NCI-H526 treated with DMSO at 0.1 percent for 48 hours (cell line): ENCODE results near the gene SRSF4.
"Not testable (repeated sequence)": the region's sequence is repeated elsewhere in the genome, so short reads cannot be mapped to it uniquely, and the experiment has no call there.

Experiments used
- DNase-seq: peaks from one replicate; lab custom pipeline; 2025; lab: John Stamatoyannopoulos, UW

The SRSF4 gene

DNA sequence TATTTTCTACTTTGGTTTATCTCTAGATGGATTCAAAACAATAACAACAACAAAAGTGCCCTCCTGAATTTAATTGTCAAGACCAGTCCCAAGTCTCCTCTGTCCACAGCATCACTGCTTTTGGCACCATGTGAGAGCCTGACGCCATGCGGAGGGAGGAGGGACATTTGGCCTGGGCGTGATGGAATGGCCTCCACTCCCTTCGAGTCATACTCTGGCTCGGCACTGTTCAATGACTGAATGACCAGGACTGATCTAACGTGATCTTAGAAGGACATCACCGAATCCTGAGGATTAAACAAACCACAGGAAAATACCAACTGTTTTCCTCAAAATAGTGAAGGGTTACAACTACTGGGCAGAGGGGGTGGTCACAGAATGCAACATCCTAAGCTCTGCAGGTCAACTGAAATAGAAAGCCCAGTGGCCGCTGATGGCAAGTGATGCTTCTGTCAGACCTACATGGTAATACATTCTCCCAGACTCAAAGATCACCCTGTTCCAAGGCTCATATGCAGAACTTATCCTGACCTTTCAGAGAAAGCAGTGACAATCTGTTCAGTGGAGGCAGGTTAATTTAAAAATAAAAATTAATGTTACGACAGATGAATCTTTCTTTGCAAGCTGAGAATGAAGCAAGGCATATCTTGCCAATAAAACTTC, 19.1 kb downstream of the SRSF4 start:
- no peak for DNase-seq

DNA sequence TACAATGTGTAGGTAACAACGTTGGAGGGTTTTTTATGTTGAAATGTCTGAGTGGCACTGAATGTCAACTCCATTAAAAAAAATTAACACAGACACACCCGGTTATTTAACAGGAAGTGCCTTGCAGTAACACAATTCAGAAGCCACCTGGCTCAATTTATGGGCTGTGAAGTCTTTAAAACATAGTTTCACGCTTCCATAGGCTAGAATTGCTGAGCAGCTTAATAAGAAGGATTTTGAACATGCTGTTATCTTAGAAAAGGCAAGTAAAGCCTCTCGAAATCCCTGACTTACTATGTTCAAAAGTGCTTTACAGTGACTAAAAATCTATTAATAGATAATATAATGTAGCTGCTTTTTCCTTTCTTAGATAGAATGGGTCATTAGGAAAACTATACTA, 19.7 kb downstream of the SRSF4 start:
- no peak for DNase-seq

DNA sequence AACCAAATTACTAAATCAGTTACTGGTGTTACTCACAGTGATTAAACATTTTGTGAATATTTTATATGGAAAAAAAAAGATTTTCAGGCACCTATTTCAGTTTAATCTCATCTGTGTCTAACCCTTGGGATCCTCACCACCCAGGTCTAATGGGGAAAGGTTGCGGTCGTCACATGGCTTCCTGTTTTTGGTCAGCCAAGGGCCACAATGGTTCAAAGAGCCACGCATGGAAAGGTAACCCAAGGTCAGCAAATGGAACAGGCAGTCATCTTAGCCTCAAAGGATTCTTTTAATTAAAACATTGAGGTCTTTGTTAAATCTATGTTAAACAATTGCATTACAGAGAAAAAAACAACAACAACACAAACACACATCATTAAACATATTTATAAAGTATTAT, 21.9 kb downstream of the SRSF4 start:
- no peak for DNase-seq

GRCh38 chr1:29157269-29157601, 24.5 kb downstream of the SRSF4 start:
- DNase-seq = no peak

DNA sequence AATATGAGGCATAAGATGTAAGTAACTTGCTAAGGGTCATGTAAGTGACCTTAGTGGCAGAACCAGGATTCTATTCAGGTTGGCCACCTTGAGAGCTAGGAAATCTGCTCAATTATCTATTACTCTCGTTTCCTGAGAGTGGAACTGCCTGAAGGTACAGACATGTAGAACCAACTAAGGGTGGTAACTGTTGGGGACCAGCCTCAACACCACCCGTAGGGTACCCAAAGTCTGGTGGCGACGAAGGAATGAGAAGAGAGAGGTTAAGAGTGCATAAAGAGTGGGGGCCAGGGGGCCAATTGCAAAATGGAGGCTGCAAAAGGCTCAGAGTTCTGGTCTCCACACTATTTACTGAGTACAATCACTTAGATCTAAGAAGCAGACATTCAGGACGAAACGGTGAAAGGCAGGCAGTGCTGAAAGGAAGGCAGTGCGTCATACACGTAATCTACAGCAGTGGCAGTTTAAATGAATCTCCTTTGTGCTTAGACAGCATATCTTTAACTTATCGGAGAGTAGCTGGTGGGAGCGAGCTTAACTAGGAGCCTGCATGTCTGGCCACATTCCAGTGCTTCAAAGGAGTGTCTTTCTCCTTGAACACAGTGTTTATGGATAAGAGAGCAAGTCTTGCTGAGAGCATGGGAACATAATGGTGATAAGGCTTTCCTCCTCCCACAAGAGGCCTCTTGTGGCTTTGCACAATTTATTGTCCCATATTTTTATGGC, 25.0 kb downstream of the SRSF4 start:
- DNase-seq = no peak

GRCh38 chr1:29152046-29152805, 29.5 kb downstream of the SRSF4 start:
- no peak for DNase-seq

DNA sequence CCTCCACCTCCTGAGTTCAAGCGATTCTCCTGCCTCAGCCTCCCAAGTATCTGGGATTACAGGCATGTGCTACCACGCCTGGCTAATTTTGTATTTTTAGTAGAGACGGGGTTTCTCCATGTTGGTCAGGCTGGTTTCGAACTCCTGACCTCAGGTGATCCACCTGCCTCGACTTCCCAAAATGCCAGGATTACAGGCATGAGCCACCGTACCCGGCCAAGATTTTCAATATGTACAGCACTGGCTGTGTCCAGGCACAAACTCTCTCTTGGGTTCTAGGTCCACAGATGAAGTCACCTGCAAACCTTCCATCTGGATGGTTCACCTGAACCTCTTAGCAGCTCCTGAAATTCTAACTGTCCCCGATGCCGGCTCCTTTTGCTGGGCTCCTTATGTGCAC, 31.4 kb downstream of the SRSF4 start:
- not testable (repeated sequence) for DNase-seq

- no peak for DNase-seq
These were observed 32.8 kb downstream of the SRSF4 start for GRCh38 chr1:29148656-29149491.

DNA sequence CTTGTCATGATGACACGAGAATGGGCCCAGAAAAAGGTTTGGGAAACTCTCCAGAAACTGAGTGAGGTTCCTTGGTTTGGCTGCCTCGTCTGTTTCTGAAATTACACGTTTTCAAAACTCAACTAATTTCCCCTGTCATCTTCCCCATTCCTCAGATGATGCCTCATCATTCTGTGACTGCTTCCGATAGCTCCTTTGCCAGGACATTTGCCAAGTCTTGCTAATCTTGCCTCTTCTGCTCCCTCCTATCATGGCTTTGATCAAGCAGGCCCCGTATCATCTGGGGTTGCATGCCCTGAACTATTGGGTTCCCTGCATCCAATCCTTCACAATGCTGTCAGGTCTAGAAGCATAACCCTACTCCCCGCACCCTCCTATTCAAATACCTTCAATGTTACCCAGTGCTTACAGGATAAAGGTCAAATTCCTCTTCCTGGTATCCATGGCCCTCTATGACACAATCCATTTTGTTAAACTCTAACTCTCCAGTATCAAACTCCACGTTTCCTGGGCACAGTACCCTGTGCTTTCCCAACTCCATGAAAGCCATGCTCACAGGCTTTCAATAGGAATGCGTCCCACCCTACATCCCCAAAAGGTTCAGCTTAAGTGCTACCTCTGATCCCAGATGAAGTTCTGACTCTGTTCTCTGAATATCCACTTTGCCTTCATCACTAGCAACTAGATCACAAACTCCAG, 35.8 kb downstream of the SRSF4 start:
- DNase-seq = no peak

GRCh38 chr1:29144178-29144577, 37.5 kb downstream of the SRSF4 start:
- DNase-seq = no peak

GRCh38 chr1:29142714-29143113, 39.0 kb downstream of the SRSF4 start:
- no peak for DNase-seq

DNA sequence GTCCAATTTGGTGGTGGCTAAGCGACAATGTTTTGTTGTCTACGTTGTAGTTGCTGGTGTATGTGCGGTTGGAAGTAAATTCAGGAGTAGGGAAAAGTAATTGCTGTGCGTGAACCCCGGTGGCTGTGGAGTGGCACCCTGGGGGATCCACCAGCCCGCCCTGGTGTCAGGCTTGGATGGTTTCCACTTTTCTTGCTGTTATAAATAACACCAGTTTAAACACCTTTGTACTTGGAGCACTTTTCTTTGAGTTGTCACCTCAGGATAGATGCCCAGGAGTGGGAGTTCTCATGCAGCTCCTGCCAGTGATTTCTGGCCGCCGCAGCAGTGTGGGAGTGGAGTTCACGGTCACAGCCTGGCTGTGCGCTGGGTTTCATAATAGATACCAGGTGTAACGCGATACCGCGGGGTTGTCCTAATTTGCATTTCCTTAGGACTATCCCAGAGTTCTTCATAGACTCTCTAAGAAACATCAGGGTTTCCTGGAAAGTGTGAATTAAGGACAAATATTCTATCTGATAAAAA, 45.2 kb downstream of the SRSF4 start:
- no peak for DNase-seq

DNA sequence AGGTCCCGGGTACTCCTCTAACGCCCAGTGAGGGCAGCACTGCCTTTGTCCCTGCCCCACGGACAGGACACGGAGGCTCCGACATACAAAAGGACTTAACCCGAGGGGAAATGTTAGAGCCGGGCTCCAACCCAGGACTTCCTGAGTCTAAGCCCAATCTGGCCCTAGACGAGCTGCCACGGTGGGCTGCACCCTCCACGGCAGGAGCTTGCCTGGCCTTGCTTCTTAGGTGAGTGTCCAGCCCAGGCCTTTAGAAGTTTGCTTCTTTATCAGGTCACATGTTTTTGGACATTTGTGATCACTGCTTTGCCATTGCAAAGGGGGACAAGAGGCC, 47.0 kb downstream of the SRSF4 start:
- no peak for DNase-seq

- DNase-seq = no peak
These were observed 47.6 kb downstream of the SRSF4 start for GRCh38 chr1:29133861-29134694.

DNA sequence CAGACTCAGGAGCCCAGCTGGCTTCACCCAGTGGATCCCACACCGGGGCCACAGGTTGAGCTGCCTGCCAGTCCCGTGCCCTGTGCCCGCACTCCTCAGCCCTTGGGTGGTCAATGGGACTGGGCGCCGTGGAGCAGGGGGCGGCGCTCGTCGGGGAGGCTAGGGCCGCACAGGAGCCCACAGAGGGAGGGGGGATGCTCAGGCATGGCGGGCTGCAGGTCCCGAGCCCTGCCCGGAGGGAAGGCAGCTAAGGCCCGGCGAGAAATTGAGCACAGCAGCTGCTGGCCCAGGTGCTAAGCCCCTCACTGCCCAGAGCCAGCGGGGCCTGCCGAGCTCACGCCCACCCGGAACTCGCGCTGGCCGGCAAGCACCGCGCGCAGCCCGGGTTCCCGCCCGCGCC, 50.6 kb downstream of the SRSF4 start:
- DNase-seq = not testable (repeated sequence)

DNA sequence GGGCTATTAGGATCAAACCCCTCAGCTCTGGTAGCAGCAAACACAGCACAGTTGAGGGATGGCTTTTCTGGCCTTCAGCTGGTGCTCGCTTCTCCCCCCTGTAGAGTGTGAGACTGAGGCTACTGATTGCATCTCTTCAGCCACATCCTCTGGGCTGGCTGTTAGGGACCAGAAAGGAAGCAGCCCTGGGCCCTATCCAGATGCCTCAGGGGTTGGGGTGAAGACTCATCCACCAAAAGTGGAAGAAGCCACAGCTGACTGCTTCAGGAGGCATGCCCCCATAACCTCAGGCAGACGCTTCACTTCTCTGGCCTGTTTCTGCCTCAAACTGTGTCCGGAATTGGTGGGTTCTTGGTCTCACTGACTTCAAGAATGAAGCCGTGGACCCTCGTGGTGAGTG, 51.8 kb downstream of the SRSF4 start:
- DNase-seq = no peak

GRCh38 chr1:29128739-29129138, 53.0 kb downstream of the SRSF4 start:
- DNase-seq = no peak

- DNase-seq = no peak
These were observed 55.5 kb downstream of the SRSF4 start for GRCh38 chr1:29126198-29126597.

DNA sequence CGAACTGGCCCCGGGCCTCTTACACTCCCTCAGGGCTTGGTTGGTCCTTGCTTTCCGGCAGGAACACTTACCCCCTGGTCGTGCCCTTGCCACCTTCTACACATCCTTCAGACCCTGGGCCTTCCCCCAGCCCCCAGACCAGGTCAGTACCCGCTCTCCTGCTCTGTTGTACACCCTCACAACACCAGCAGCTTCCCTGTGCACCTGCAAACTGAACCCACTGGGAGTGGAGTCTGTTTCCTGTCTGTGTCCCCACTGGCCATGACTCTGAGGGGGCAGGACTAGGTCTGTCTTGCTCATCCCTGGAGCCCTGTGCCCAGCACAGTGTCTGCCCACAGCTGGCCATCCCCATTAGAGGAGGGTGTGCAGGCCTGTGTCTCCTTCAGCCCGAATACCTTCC, 55.9 kb downstream of the SRSF4 start:
- DNase-seq = no peak

GRCh38 chr1:29125237-29125641, 56.5 kb downstream of the SRSF4 start:
- no peak for DNase-seq
